Stimulated activated CD4-positive, alpha-beta T cell treated with anti-CD3 and anti-CD28 coated beads, Interleukin-4, amount 100 ng/mL, for 1 hour (primary cell): ENCODE data around the gene KHNYN.
A peak's percentile ranks its signal among the peaks of the same experiment; 100 is the strongest.
"Not testable (repeated sequence)": the region's sequence is repeated elsewhere in the genome, so short reads cannot be mapped to it uniquely, and the experiment has no call there.

Source experiments
- DNase-seq: peaks from one replicate; pipeline ENCODE4 v3.0.0-alpha.2; 2020

Gene KHNYN

DNA sequence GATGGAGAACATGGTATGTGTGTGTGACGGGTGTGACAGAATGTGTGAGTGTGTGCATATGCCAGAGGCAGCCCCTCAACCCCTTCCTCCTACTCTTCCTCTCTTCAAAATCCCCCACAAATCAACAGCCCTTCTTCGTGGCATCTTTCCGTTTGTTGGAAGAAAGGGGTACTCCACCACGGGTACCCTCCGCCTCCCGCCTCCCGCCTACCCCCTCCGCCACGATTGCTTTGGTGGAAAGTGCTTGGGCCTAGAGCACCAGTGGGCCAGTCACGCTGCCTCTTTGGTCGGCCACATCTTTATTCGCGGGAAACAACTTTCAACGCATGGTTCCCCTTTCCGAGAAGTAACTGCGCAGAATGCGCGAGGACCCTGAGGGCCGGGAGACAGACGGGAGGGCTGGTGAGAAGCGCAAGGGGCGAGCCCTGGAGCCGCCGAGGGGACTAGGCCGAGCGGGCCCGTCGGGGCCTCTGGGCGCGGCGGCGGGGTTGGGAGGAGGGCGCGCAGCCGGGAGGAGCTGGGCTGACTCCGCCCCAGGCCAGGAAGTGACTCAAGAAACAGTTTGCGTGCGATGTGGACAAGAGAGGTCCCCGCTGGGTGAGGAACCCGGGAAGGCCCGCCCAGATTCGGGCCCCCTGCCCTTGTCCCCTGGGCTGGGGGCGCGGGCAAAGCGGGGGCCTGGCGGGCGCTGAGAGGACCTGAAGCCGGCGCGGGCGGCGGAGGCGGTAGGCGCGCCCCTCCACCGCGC, at the start of gene KHNYN, which contains the start of gene CBLN3:
Gene KHNYN, plus strand, starts transcription at position 560 of the 748 bp plus-strand sequence. CDS start 777 bp downstream, outside the sequence.
Gene CBLN3, minus strand, starts transcription at position 274 of the 748 bp plus-strand sequence. CDS start 614 bp downstream, outside the sequence.
- DNase-seq, result peak; percentile 87

DNA sequence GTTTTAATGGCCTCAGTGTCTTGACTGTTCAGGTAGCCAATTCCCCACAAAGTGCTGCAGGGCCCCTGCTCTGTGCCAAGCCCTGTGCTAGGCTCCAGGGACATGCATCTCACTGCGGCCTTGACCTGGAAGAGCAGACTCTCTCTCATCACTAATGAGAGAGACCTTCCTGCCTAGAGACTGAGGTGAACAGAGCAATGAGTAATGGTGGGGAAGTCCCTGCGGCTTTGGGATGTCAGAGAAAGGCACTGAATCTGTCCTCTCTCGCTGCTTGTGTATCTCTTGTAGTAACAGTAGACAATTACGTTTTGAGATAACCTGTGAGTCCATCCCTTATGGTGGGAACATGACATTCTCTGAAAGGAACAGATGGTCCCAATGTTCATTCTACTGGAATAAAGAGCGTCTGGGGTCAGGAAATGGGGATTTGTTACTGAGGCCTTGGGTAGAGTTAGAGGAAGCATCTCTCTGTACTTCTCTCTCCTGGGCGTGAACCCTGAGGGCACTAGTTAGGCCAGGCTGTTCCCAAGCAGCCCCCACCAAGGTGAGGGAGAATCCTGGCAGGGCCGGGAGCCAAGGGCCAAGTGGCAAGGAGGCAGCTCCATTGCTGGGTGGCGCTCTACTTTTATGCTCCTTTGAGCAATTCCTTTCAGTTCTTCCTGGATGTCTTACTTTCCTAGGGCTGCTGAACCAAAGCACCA, 48.2 kb upstream of the KHNYN start:
- peak; percentile 12 for DNase-seq

DNA sequence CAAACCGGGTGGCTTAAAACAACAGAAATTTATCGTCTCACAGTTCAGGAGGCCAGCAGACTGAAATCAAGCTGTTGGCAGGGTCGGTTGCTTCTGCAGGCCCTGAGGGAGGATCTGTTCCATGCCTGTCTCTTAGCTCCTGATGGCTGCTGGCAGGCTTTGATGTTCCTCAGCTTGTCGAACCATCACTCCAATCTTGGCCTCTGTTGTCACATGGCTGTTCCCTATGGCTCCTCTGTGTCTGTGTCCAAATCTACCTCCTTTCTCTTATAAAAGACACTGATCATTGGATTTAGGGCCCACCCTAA, 47.7 kb upstream of the KHNYN start:
- DNase-seq, result no peak

DNA sequence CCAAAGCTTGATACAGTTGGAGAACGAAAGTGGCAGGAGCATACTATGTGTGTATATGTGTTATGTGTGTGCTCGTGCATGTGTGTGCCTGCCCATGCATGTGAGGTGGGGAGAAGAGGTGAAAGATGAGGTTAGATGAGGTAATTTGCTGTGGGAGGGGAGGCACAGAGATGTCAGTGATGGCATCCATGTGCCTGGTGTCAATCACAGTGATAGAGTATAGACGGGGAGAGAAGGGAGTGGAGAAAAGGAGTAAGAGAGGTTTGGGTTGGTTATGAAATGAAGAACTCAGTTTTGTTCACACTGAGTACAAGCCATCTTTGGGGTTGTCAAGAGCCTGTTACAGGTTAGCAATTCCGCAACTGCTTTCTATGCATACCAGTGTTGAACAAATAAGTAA, 45.6 kb upstream of the KHNYN start:
- no peak for DNase-seq

DNA sequence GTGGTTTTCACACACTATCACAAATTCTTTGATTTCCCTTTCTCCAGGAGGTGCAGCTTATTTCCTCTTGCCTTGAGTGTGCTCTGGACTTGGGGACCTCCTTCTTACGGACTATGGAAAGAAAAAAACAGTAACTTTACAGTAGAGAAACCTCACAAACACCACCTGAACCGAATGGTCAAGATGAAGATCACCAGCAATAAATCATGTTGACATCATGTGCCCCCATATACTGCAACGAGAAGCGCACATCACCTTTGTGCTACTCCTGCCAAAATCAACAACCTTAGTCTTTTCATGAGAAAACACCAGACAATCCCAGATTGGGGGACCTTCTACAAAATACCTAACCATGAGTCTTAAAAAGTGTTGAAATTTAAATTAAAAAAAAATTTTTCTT, 44.2 kb upstream of the KHNYN start:
- no peak for DNase-seq

DNA sequence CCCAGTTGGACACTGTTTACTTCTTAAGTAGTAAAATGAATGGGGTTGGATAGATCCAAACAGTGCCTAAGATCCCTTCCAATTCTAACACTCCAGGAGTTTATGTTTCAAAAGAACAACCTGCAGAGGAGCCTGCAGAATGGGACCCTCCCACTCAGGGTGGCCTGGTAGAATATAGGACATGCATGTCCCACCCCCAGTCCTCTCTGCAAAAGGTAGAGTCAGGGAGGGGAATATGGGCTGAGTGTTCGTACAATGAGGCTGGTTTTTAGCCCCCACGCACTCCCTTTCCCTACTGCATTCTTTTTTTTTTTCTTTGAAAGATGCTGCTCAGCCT, 42.8 kb upstream of the KHNYN start:
- no peak for DNase-seq

DNA sequence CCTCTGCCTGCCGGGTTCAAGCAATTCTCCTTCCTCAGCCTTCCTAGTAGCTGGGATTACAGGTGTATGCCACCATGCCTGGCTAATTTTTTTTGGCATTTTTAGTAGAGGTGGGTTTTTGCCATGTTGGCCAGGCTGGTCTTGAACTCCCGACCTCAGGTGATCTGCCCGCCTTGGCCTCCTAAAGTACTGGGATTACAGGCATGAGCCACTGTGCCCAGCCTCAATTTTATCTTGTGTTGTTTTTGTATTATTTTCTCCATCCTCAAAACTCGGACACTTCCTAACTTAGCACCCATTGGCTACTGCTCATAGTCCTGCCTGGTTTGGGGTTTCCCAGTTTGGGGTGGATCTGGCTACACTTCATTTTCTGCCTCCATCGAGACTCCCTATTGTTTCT, 42.2 kb upstream of the KHNYN start:
- DNase-seq, result not testable (repeated sequence)

DNA sequence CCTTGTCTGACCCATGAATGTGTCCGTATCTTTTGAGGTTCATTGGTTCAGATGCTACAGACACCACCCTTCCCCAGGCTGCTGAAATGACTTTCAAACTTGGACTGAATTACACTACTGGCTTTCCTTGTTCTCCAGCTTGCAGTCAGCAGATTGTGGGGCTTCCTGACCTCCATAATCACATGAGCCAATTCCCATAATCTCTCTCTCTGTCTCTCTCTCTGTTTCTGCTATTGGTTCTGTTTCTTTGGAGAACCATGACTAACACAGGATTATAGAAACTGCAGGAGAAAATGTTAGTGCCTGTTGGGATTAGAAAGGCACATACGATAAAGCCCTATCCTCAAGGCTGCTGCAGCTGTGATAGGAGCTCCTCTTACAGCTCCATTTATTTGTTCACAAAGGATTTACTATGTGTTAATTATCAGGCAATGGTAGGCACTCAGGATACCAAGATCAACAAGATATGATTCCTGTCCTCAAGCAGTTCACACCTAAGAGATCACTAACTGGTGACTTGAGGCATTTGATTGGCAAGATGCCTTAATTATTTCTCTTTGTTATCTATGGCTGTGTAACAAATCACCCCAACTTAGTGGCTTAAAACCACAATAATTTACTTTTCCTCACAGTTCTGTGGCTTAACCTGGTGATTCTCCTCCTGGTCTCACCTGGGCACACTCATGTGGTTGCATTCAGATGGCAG, 41.1 kb upstream of the KHNYN start:
- no peak for DNase-seq

DNA sequence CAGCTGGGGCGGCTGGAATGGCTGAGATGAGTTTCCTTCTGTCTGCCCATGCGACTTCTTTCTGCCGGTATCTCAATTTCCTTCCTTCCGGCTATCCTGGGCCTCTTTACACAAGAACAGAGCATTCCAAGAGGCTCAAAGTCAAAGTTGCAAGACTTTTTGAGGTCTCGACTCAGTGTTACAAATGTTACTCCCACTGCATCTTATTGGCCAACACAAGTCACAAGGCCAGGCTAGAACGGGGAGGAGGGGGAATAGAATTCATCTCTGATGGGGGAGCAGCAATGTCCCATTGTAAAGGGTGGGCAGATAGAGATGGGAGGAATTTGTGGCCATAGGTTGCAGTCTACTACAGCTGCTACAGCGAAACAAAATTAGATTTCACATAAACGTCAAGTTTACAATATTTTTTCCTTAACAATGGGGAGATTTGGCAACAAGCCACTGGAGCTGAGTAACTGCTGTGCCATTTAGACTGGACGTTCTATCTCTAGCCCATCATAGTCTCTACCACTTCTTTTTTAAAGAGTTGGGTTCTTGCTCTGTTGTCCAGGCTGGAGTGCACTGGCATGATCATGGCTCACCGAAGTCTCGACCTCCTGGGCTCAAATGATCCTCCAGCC, 40.4 kb upstream of the KHNYN start:
- DNase-seq, result no peak

DNA sequence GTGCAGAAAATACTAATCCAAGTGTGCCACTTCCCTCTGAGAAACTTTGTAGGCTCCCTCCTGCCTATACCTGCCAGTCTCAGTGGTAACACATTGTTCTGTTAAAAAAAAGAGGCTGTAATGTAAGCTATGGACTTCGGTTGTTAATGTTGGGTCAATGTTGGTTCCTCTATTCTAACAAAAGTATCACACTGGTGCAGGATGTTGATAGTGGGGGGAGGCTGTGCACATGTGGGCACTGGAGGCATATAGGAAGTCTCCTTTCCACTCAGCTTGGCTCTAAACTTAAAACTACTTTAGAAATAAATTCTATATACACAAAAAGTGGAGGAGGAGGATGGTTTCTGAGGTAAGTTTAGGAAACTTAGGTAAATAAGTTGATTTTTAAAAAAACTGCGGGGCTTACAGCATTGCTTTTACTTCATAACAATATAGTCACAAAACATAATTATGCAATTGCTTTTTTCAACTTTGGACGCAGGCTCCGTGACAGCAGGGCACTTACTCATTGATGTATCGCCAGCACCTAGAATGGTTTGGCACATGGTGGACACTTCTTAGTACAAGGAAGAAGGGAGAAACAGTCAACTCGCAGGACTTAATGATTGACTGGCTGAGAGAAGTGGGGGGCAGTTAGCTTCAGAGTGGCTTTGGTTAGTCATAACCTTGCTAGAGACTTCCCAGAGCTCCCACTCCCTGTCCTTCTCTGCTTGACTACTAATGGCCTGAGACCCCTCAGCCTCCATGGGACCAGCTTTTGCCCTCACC, 38.9 kb upstream of the KHNYN start:
- DNase-seq, result no peak

DNA sequence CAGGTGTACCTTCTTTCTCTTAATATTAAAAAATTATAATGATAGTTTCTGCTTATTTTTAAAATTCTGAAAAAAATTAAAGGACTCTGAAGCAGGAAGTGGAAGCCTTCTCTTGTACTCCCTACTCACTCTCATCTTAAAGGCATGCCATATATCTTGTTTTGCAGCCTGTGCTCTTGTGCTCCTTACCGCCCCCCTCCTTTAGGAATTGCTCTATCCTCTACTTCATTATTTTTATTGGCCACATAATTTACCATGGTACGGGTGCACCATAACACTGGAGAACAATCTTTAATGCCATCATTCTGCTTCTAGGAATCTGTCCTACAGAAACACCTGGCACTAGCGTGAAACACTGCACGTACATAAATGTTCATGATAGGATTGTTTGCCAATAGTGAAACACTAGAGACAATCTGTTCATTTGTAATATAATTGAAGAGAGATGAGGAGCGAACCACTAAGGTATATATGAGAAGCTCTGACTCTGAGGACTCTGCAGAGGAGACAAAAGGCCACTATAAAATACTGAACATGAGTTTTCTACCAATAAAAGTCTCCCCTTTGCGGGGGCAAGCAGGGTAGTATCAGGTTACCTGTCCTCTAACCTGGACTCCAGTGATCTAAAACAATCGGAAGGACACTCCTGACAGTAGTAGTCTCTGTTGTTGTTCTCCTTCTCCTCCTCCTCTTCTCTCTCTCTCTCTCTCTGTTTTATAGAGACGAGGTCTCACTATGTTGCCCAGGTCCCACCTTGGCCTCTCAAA, 37.2 kb upstream of the KHNYN start:
- DNase-seq, result no peak

DNA sequence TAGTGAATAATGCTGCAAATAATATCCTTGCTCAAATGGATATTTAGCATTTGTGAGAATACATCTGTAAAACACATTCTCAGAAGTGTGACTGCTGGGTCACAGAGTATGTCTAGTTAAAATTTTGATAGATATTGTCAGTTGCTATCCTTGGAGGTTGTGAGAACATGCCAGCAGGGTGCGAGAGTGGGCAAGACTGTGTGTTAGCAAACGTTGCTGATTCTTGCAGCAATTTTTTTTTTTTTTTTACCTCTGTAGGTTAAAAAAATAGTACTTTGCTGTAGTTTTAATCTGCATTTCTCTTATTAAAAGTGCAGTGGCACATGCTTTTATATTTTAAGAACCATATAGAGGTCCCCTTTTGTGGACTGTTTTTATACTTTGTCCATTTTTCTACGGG, 35.5 kb upstream of the KHNYN start:
- DNase-seq, result no peak

DNA sequence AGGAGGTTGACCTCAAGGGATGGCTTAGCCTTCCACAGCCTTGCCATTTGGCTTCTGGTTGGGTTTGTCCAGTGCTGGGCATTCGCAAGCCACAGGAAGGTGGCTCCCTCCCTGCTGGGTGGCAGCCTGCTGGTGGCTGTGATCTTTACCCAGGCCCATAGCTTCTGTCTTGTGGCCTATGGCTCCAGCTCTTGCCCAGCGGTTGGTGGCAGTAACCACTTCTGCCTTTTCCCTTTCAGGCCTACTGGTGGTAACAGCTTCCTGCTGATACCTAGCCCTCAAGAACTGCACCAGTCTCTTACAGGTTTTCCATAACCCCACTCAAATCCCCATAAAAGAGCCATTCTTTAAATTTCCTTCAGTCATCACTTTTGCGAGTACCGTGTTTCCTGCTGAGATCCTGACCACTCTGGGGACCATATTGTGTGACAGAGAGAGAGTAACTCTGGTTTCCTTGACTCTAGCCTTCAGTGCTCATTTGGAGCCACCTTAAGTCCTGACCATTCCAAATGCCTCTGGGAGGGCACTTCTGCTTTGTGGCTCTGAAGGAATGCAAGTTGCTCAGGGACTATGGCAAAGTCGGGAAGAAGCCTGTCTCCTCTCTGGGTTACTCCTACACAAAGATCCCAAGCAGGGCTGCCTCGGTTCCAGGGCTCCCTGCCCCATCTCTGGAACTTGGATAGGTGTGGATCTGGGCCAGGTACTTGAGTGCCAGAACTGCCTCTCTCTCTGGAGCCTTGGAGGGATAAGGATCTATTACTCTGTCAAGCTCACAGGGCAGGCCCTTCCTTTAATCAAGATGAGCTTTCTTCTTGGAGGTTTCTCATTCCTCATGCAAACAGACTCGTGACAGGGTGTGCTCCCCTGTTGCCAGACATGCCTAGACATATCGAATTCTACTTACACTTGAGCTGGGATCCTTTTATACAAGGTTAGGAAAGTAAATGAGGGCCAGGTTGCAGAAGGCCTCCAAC, 33.9 kb upstream of the KHNYN start:
- DNase-seq, result no peak

DNA sequence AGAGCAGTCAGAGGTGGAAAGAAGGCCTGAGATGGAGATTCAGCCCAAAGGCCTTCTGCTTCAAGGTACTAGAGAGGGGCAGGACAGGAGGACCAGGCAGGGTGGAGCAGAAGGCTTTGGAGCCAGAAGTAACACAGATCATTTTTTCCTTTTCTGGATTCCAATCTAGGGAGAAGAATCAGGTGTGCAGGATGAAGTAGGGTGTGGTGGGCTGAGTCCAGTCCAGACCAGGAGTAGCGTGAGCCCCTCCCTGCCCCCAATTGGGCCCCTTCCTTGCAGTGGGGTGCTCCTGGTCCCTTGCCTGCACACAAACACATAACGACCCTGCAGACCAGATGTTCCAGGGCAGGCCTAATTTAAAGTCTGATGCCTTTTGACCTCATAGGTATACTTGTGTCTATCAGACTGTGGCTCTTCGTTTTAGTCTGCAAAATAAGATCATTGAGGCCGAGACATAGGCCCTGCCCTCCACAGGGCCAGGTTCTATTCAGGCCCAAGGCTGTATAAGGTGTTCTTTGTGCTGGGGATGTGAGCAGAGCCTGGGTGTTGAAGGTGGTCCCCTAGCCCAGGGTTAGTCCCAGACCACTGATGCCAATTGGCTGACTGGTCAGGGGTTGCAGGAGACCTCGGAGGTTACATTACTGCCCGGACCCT, 32.0 kb upstream of the KHNYN start:
- no peak for DNase-seq

DNA sequence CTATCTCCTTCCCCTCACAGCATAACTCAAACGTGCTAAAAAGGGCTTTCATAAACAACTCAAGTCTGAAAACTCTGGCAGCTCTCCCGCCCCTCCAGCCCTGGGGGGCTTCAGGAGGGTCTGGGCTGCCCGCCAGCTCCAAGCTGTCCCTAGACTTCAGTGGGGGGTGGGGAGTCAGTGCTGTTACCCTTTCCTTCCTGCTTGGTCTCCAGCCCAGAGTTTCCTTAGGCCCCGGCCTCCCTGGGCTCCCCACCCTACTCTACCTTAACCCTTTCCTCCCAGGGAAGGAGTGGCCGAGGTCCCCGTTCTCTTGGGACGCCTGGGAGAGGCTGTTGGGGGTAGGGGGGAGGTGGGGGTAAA, 31.5 kb upstream of the KHNYN start:
- no peak for DNase-seq

DNA sequence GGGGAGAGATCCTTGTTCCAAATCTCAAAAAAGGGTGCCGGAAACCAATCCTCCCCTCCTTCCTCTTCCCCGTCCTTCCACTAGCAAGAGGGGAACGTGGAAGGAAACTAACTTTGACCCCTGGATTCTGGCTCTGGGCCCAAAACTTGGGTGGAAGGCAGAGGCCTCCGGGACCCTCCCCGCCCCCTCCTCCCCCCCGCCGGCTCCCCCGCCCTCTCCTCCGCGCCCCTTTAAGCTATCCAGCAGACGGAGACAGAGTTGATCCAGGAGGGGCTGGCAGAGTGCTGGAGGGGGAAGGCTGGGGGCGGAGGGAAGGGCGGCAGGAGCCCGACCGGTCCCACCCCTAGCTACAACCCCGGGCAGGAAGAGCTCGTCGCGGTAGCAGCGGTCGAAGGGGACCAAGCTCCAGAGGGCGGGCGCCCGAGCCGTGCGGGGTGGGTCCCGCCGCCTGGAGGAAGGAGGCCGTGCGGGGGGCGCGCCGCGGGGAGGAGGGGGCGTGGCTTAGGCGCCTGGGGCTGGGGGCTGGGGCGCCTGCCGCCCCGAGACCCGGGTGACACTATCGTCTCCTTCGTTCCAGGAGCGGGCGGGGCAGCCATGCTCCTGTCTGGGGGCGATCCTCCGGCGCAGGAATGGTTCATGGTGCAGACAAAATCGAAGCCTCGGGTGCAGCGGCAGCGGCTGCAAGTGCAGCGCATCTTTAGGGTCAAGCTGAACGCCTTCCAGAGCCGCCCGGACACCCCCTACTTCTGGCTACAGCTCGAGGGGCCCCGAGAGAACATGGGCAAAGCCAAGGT, 30.9 kb upstream of the KHNYN start, which contains the start of gene NYNRIN:
Gene NYNRIN, plus strand, starts transcription at position 351 of the 794 bp plus-strand sequence. Its CDS starts 244 bp downstream, at position 595.
- DNase-seq, result peak; percentile 30

DNA sequence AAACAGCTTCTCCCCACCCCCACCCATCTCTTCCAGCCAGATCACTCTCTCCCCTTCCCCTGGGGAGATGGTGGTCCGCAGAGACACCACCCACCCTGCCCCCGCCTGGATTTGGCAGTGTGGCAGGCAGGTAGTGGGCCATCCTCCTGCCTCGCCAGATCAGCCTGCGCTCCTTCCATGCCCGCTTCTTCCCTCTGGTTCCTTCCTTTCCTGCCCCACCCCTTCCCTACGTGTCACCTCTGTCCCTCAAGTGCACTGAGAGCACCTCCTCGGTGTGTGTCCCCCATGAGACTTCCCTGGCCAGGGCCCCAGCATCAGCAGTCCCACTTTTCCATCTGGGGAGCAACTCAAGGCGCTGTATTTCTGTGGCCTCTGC, 30.3 kb upstream of the KHNYN start:
- no peak for DNase-seq

DNA sequence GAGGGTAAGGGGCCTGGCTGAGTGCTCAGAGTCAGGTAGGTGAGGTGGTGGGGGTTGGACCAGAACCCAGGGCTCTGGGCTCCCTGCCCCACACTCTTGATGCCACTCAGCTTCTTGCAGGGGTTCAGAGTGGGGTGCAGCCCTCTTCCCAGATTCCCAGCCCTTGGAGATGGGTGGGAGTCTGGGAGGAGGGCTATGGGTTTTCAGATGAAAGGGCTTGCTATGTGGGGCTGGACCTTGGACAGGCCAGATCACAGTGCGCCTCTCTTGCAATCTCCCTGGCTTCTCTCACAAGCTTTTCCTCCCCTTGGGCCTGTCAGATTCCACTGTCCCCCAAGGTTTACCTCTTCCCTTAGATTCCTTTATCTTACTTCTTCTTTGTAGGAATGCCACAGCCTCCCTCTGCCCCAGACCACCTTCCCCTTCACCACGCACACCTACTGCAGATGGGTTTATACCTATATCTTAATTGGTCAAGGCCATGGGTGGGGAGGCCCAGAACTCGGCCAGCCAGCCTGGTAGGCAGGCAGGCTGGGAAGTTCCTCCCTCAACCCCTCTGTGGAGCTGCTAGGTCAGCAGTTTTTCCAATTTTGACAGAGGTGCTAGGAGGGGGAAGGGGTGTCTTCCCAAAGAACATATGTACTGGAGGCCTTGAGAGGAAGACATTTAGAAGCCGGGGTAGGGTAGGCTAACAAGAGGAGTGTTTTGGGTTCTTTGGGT, 29.6 kb upstream of the KHNYN start:
- DNase-seq, result no peak
